Activated CD4-positive, alpha-beta T cell treated with anti-CD3 and anti-CD28 coated beads for 4 hours (primary cell): ENCODE results near the gene TM6SF1.
"Not testable (repeated sequence)": the region's sequence is repeated elsewhere in the genome, so short reads cannot be mapped to it uniquely, and the experiment has no call there.

Experiments
- DNase-seq, 2 donors: peaks; one replicate each; pipeline ENCODE4 v3.0.0-alpha.2; 2020

The TM6SF1 gene

DNA sequence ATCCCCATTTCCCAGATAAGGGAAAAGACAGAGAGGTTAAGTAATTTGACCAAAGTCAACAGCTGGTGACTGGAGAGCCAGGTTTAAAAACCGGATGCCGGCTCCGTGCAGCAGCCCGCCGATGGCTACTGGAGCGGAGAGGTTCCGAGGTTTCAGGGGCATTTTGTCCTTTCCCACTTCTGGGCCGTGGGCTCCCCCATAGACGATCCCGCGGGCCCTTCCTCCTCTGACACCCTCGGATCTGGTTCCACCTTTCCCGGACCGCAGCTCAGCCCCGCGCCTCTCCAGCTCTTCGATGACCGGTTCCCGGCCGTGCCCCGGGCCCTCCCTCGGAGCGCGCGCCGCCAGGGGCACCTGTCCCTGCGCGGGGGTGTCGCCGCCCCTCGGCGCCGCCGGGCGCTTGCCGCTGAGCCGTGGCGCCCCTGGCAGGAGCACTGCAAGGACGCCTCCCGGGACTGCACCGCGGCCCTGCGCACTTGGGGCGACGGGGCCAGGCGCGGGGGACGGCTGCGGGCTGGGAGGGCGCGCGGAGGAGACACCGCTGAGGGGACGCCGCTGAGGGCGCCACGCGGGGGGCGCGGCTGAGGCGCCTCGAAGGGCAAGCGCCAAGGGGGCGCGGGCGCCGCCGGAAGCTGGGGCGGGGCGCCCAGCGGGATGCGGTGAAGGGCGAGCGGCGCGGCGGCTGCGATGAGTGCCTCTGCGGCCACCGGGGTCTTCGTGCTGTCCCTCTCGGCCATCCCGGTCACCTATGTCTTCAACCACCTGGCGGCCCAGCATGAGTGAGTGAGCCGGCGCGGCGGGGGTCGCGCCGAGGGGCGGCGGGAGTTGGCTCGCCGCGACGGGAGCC lies at the start of gene TM6SF1:
Gene TM6SF1, plus strand, starts transcription at position 652 of the 847 bp plus-strand sequence. Its CDS starts 36 bp downstream, at position 688.
- DNase-seq = no peak

DNA sequence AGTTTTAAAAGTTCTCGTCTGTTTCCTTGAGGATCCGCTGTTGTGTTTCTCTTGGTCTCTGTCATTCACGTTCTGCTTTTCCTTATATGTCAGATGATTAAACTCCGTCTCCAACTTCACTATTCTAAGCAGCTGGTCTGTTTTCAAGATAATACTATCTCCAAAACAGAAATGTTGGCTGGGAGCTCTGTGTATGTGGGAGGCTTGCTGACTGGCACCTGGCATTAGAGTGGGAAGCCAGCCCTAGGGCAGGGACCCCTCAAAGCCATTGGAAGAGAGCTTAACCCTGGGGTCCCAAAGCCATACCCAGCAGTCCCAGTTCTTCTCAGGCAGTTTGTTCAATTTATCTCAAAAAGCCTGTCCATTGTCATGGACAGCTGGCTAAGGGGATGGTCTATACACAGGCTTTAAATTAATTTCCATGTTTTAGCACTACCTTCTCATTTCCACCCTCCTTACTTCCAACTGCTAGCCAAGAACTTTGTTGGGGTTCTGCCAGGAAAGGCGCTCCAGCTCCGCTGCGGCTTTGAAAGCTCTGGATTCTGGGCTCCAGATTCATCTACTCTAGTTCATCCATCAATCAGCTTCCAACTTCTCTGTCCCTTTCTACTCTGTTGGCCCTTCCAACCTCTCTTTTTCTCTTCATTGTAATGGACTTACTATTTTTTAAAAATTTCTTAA lies 49.6 kb upstream of the TM6SF1 start:
- DNase-seq = no peak

DNA sequence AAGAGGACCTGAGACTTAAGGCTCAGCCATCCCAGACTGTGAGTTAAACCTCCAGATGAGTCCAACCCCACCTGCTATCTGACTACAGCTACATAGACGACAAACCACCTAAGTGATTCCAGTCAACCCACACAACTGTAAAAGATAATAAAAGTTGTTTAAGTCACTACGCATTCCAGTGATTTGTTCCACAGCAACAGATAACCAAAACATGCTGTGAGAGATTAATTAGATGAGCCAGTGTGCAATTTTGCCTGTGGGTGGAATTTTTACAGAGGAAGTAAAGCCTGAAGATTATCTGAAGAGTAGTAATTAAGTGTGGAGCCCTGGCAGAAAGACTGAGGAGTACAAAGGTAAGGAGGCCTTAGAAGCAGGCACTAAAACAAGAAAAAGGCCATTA lies 45.8 kb upstream of the TM6SF1 start:
- no peak for DNase-seq

DNA sequence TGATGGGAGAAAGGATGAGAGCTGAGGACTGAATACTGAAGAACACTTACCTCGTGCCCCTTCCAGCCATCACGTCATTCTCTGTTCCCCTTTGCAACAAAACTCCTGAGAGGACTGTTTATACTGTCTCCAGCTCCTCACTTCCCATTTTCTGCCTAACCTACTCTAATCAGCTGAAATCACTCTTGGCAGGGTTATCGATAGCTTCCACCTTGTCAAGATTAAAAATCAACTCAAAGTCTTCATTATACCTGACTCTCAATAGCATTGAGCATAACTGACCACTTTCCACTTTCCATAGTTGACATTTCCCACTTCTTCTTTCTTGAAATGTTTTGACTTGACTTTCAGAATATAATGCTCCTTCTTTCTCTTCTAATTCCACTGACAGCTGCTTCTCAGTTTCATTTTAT lies 44.7 kb upstream of the TM6SF1 start:
- no peak for DNase-seq

DNA sequence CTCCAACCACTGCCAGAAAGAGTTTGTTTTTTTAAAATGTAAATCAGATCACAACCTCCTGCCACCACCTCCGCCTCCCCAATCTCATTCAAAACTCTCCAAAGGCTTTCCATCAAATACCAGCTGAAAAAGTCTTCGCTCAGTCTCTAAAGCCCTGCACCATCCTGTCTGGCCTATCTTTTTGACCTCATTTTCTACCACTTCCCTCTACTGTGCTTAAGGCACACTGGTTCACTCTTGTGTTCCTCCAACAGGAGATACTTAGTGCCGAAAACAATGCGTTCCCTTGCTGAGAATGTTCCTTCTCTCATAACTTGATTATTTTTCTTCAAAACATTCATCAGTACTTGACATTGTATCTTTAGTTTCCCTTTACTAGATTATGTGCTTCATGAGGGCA lies 43.9 kb upstream of the TM6SF1 start:
- no peak for DNase-seq

DNA sequence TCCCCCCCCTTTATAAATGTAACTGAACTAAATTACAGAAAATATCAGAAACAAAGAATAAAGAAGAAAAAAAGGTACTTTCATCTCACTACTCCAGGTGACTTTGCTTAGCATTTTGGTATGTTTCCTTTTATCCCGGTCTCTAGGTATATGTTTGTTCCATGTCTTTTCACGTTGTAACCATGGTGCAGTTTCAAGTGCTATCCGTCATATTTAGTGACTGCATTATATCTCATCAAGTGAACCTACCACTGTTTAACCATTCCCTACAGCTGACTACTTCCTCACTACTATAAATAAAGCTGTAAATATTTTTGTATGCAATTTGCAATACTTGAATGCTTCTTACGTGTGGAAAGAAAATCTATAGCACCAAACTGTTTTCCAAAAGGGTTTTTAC lies 42.6 kb upstream of the TM6SF1 start:
- DNase-seq = no peak

DNA sequence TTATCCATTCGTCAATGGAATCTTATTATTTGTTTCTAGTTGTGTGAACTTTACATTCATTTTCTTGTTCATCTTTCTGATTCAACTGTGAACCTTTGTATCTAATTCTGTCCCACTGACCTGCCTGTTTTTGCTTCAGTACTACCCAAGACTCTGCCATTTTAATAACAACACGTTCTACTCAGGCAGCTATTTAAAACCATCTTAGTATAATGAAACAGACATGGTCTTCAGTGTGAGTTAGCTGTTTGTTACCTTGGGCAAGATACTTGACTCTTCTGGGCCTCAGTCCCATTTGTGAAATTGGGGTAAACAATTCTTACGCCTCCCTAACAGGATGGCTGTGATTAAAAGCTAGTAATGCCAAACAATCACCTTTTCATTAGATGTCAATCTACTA lies 42.0 kb upstream of the TM6SF1 start:
- DNase-seq = no peak

DNA sequence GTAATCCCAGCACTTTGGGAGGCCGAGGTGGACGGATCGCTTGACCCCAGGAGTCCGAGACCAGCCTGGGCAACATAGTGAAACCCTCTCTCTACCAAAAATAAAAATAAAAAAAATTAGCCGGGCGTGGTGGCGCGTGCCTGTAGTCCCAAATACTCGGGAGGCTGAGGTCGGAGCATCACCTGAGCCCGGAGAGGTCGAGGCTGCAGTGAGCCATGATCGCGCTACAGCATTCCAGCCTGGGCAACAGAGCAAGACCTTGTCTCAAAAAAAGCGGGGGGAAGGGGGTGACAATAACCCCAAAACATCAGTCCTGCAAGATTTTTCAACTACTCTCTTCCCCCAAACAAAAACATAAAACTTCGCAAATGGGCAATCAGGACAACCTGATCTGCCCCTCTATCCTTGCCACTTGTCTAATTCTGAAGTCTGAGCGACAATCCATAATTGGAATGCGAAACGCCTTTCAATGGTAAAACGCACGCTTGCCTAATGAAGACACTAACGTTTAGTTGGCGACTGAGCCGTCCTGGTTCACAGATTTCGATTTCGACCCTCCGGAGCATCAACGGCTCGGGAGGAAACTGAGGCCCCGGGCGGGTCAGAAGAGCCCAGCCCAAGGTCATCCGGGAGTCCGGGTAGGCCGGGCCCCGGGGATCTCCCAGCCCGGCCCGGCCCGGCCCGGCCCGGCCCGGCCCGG lies 41.3 kb upstream of the TM6SF1 start:
- DNase-seq = peak in 1 of 2 donors; percentile 5

DNA sequence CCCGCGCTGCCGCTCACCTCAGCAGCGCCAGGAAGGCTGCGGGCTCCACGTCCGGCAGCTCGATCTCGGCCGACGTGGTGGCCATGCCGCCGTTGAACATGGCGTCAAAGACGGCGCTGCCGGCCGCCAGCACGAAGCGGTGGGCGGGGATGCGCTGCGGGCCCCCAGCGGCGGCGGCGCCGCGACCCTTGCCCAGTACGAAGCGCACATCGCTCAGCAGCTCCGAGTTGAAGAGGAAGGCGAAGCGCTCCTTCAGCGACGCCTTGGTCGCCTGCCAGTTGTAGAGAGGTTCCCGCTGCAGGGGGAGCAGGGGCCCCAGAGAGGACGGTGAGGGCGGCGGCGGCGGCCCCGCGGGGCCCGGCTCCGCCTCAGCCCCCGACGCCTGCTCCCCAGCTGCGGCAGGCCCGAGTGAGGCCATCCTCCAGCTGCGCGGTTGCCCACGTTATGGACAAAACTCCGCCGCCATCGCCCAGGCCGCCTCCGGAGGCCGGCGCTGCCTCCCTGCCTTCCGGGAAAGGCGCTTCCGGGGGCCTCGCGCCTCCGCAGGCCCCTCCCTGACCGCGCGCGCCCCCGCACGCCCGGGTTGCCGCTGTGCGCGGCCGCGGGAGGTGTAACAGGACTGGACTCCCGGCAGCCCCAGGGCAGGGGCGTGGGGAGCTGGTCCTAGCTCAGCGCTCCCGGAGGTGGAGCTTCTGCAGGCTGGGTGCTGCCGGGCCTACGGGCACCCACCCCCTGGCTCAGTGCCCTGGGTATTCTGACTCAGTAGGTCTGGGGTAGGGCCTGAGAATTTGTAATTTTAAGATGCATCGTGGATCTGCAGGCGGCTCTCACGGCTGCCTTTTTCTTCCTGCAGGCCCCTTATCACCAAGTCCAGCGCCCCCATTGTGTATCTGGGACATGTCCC lies 40.5 kb upstream of the TM6SF1 start, which contains the start of gene BTBD1:
Gene BTBD1, minus strand, starts transcription at position 519 of the 904 bp plus-strand sequence. Its CDS starts 101 bp downstream, at position 418.
- DNase-seq = peak; percentile 77 to 87

DNA sequence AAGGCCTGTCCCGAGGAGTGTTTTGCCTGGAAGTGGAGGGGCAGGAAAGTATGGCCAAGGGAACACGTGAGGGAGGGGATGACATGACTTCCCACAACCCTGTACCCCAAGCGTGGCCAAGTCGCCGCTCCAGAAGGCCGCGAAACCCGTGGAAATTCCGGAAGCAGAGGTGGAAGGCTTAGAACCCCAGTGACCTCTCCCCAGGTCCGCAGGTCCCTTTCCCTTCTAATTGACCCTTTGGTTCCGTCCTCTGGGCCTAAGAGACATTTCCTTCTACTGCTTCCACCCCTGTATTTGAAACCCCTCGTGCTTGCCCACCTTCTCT lies 39.8 kb upstream of the TM6SF1 start:
- DNase-seq = no peak

DNA sequence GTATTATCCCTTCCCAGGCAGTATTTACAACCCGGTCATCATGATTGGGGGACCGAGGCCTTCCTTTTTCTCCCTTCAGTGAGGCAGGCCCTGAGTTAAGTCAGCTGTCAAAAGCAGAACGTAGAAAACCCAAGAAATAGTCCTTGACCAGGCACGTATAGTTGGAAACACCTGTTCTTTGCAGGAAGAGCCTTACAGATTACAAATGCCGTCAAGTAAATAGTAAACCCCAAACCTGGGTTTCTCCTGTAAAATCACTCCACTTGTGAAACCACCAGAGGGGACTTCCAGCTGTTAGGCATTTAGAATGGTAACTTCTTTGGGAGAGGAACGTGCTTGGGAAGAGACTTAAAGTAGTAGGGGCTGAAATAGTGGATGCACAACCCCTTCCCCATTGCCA lies 39.4 kb upstream of the TM6SF1 start:
- DNase-seq = no peak

DNA sequence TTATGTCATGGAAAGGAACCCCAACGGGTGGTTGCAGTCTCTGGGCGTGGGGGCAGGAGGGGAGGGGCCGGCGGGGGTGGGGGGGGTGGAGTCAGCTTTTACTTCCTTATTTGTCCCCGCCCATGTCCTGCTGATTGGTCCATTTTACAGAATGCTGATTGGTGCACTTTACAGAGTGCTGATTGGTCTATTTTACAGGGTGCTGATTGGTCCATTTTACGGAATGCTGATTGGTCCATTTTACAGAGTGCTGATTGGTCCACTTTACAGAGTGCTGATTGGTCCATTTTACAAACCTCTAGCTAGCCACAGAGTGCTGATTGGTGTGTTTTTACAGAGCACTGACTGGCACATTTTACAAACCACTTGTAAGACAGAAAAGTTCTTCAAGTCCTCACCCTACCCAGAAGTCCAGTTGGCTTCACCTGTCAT lies 38.2 kb upstream of the TM6SF1 start:
- peak; percentile 40 to 43 for DNase-seq

DNA sequence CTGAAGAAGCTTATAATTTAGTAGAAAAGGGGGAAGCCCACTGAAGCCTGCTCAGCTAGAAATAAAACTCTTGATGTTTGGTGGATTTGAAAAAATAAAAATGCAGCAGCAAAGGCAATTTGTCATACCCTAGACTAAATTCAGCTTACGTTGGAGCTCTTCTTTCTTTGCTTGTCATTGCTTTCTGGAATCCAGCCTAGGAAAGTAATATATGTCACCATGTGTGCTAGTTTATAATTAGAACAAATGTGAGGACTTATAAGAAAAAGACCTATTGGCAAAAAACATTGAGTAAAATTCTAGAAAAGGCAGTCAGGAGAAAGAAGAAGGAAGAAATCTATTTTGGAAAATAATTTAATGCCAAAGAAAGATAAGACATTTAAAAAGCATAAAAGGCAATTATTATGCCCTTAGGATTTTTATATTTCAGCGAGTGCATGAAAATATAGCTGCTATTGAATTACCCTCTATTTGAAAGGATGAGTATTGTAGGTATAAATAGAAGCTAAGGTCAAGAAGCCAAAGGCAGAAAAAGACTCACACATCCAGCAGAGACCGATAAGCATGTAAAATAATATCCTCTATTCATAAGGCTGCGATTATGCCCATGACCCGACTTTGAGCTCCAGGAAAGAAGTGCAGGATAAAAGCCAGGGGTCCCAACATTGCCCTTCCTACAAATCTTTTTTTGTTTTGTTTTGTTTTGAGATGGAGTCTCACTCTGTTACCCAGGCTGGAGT lies 29.8 kb upstream of the TM6SF1 start:
- DNase-seq = no peak

DNA sequence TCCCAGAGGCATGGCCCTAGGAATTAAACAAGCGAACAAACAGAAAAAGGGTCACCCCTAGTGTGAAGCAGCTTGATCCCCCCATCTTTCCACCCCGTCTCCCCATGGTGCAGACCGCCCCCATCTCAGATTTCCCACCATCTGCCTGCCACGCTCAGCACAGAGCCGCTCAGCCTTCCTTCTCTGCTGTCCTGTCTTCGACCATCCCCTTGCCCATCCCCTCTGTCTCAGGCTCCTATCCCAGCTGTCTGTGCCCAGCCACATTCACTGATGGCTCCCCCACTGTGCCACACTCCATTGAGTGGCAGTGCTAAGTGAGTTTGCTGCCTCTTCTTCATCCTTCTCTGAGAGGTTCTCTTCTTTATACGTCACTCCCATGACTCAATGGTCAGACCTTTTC lies 28.7 kb upstream of the TM6SF1 start:
- DNase-seq = no peak

DNA sequence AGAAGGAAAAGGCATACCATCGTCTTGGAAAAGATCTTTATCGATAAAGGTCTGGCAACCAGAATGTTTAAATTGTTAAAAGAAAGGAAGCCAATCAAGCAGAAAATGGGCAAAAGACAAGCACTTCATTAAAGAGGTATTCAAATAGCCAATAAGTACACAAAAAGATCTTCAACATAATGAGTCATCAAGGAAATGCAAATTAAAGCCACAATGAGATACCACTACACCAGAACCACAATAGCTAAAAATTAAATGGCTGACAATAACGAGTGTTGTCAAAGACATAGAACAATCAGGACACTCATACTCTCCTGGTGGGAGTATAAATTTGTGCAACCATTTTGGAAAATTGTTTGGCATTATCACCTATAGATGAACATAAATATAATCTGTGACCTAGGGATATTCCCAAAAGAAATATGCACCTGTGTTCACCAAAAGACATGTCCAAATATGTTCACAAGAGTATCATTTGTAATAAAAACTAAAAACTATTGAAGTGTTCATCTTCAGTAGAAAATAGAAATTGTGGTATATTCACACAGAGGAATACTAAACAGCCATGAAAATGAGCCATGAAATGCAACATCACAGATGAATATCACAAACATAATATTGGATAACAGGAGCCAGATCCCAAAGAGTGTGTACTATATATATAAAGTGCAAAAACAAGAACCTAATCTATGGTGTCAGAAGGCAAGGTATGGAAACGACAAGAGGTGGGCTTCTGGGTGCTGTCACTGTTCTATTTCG lies 26.0 kb upstream of the TM6SF1 start:
- no peak for DNase-seq

DNA sequence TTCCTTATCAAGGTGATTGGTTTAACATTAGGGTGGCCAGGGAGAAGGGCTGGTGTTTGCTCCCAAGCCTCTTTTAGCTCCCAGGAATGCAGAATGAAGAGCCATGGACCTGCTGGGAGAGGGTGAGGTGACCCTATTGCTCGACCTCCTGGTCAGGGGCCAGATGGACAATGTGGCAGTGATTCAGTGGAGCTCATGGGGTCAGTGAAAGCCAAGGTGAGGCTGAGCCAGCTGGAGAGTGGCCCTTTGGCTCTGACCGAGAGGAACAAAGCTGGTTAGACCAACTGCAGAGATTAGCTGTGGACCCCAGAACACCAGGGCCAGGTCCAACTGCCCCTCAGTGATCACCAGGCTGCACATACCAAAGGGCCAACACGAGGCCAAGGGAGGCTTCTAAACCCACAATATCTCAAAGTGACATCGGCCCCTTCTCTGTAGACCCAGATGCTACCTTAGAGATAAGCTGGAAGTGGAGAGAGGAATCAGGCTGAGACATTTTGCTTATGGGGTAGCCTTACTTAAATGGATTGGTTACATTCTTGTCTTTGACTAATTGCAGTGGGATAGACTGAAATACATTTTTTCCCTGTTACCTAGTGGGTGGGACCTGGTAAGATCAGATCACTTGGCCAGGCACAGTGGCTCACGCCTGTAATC lies 24.6 kb upstream of the TM6SF1 start:
- no peak for DNase-seq

DNA sequence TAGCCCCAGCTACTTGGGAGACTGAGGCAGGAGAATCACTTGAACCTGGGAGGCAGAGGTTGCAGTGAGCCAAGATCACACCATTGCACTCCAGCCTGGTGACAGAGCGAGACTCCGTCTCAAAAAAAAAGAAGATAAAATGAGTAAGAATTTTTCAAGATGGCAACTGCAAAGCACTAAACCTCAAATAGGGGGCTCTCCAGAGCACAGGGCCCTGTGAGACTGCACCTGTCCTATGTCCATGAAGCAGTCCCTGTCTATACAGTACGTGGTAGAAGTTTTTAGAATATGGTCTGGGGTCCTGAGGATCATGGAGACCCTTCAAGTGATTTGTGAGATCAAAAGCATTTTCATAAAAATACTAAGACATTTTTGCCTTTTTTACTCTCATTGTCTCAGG lies 22.0 kb upstream of the TM6SF1 start:
- not testable (repeated sequence) for DNase-seq

DNA sequence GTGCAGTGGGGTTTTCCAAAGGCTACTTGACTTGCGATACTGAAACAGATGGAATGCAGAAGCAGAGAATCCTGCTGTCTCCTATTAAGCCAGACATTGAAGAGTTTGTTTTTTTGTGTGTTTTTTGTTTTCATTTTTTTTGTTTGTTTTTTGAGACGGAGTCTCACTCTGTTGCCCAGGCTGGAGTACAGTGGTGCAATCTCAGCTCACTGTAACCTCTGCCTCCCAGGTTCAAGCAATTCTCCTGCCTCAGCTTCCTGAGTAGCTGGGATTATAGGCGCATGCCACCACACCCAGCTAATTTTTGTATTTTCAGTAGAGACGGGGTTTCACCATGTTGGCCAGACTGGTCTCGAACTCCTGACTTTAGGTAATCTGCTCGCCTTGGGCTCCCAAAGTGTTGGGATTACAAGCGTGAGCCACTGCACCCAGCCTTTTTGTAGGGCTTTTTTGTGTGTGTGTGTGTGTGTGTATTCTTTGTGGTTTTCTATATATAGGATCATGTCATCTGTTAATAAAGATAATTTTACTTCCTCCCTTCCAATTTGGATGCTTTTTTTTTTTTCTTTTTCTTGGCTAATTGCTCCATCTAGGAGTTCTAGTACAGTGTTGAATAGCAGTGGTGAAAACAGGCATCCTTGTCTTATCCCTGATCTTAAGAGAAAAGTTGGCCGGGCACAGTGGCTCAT lies 21.4 kb upstream of the TM6SF1 start:
- DNase-seq = not testable (repeated sequence)

DNA sequence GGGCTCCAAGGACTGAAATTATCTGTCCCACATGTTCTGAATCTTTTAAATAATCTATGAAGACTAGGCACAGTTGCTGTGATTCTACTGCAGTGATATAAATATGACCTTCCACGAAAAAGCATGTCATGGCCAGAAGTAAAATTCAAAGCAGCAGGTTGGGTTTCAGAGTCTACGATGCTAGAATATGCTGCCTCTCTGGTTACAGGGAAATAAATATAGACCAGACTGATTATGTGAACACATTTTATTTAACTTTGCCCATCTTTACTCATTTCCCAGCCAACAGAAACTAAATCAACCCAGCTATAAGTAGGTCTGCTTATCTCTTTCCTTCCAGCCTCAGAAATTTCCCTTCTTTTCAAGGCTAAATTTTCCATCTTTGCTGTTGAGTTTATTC lies 19.9 kb upstream of the TM6SF1 start:
- no peak for DNase-seq

DNA sequence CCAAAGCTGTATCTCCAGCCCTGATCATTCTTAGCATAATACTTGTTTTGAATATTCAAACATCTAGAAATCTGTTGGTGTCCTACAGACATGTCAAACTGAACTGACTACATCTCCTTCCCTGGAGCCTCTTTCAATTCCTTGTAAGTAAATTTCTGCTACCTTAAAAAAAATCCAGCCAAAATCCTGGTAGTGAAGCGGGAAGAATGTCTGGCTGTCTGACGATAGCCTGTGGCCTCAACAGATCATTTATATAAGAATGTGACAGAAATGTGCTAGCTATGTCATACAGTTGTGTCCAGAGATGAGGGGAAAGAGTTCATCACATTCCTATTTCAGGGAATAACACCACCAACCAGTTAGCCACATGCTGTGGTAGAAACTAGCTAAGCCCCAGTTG lies 18.6 kb upstream of the TM6SF1 start:
- no peak for DNase-seq
